Mammary epithelial cell (primary cell): ENCODE data around the gene RAD51B.

Experiments used
- EZH2 ChIP-seq: IDR thresholded peaks from 2 replicates; pipeline ENCODE4 v1.6.1; 2012; ENCODE audit warnings: low read length, inconsistent platforms, borderline replicate concordance
- TF ChIP-seq, protein P1 (sequence below), 2 donors: IDR thresholded peaks in 1 of 2; conservative IDR thresholded peaks in 1 of 2; 2 replicates each; pipeline ENCODE4 v1.5.1; 2011 to 2012; ENCODE audit warnings: inconsistent platforms in 2 of 2, low read length in 2 of 2, mild to moderate bottlenecking in 2 of 2, control low read depth in 1 of 2, low read depth in 1 of 2; ENCODE audit not compliant: insufficient read depth in 1 of 2; ENCODE audit errors: extremely low read depth in 1 of 2

DNA sequence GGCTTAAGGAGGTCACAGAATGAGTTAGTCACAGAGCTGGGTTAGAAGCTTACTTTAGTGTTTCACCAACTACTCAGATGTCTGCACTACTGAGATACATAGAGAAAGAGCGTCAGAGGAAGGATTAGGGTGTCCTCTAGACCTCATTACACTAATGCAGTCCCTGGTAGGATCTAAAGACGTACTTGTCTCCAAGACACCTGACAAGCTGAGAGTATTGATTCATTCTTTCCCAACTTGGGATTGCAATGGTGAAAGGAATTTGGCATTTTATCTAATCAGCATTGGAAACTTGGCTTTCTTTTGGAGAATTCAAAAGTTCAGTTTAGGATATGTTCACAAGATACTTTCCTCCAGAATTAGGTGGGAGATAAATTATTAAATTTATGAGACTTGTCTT lies 571.2 kb downstream of the RAD51B start:
- TF ChIP-seq, protein P1, sequence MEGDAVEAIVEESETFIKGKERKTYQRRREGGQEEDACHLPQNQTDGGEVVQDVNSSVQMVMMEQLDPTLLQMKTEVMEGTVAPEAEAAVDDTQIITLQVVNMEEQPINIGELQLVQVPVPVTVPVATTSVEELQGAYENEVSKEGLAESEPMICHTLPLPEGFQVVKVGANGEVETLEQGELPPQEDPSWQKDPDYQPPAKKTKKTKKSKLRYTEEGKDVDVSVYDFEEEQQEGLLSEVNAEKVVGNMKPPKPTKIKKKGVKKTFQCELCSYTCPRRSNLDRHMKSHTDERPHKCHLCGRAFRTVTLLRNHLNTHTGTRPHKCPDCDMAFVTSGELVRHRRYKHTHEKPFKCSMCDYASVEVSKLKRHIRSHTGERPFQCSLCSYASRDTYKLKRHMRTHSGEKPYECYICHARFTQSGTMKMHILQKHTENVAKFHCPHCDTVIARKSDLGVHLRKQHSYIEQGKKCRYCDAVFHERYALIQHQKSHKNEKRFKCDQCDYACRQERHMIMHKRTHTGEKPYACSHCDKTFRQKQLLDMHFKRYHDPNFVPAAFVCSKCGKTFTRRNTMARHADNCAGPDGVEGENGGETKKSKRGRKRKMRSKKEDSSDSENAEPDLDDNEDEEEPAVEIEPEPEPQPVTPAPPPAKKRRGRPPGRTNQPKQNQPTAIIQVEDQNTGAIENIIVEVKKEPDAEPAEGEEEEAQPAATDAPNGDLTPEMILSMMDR (conservative IDR thresholded peaks at IDR 0.05 in 1 of 2, IDR thresholded peaks at IDR 0.05 in 1 of 2; ENCODE audit: extremely low read depth in 1 of 2, insufficient read depth in 1 of 2, low read depth in 1 of 2, low read length in 2 of 2), result no peak
- no peak for TF ChIP-seq EZH2
